ENCODE data around the gene TCP11X1.
"Not testable (repeated sequence)": the region's sequence is repeated elsewhere in the genome, so short reads cannot be mapped to it uniquely, and the experiment has no call there.

GRCh38 chrX:102214986-102215385, at the start of gene TCP11X1:
- TF ChIP-seq, protein P1, sequence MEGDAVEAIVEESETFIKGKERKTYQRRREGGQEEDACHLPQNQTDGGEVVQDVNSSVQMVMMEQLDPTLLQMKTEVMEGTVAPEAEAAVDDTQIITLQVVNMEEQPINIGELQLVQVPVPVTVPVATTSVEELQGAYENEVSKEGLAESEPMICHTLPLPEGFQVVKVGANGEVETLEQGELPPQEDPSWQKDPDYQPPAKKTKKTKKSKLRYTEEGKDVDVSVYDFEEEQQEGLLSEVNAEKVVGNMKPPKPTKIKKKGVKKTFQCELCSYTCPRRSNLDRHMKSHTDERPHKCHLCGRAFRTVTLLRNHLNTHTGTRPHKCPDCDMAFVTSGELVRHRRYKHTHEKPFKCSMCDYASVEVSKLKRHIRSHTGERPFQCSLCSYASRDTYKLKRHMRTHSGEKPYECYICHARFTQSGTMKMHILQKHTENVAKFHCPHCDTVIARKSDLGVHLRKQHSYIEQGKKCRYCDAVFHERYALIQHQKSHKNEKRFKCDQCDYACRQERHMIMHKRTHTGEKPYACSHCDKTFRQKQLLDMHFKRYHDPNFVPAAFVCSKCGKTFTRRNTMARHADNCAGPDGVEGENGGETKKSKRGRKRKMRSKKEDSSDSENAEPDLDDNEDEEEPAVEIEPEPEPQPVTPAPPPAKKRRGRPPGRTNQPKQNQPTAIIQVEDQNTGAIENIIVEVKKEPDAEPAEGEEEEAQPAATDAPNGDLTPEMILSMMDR (IDR thresholded peaks at IDR 0.05; ENCODE audit: insufficient read depth, low read length): not testable (repeated sequence)
- TF ChIP-seq SPI1 (IDR thresholded peaks at IDR 0.05; ENCODE audit: borderline replicate concordance, low read depth); REST (IDR thresholded peaks at IDR 0.05; ENCODE audit: insufficient replicate concordance, low read depth): not testable (repeated sequence)
